ENCODE results near the gene WWC2. TPM values are rescaled to one million over a fixed set of nuclear protein-coding genes. Genes with fewer than 3 reads are reported as not detected.
"Not testable (repeated sequence)": the region's sequence is repeated elsewhere in the genome, so short reads cannot be mapped to it uniquely, and the experiment has no call there.

Gene WWC2
- total RNA-seq, 1 donor from 2014 or later, result 26.0 TPM

DNA sequence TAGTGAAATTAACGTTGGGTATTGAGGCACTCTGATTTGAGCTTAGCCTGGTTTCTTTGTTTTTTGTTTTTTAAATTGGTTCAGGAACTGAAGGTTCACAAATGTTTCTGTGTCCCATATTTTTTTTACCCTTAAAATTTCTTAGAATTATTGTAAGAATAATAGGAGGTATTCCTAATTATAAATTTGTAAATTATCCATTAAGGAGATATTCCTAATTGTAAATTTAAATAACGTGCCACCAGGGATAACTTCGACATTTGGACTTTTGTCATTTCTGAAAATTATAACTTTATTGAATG lies 1.2 kb downstream of the WWC2 start:
- DNase-seq (ENCODE audit: low read depth in 2 of 2), result no peak

DNA sequence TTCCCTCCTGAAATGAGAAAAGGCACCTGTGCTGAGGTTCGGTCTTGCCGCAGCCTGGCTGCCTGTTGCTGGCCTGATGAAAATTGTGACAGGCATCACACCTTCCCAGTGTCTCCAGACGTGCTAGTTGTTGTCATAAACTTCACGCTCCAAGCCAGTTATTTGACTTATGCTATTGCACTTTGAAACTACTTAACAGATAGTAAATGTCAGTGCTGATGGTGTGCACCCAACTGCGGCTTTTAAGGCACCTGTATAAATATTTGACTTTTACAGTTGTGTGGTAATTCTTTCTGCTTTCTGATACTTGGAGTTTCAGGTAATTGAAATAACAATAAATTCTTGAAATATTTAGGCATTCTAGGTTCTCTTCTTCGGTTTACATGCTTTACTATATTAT lies 1.8 kb downstream of the WWC2 start:
- DNase-seq (ENCODE audit: low read depth in 2 of 2), result peak; percentile 9 to 13

DNA sequence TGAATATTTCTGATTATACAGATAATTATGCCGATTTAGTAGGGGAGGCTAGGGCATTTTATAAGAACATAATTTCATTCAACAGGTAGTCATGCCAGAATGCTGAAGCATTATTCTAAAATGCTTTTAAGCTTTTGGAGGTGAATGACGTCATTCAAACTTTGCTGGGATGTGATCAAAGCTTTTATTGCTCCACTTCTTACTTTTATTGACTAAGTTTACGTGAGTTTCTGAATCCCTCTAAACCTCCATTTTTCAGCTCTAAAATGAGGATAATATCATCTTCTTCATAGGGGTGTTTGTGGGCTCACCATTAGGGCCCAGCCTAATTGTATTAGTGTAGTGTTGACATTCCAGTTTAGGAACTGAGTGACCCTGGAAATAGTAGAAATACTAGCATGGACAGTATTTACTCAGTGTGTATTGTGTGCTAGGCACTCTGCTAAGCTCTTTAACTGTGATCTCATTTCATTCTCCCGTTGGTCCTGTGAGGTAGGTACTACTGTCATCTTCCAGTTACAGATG lies 3.0 kb downstream of the WWC2 start:
- no peak for DNase-seq (ENCODE audit: low read depth in 2 of 2)

- no peak for DNase-seq (ENCODE audit: low read depth in 2 of 2)
Observed at GRCh38 chr4:183105092-183105491, 6.0 kb downstream of the WWC2 start.

DNA sequence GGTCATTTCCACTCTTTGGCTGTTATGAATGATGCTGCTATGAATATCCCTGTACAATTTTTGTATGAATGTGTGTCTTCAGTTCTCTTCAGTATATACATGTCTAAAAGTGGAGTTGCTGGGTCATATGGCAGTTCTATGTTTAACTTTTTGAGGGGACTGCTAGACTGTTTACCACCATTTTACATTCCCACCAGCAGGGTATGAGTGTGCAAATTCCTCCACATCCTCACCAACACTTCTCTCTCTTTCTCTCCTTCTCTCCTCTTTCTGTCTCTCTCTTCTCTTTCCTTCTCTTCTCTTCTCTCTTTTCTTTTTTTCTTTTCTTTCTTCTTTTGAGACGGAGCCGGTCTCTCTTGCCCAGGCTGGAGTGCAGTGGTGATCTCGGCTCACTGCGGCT lies 7.8 kb downstream of the WWC2 start:
- DNase-seq (ENCODE audit: low read depth in 2 of 2), result no peak

DNA sequence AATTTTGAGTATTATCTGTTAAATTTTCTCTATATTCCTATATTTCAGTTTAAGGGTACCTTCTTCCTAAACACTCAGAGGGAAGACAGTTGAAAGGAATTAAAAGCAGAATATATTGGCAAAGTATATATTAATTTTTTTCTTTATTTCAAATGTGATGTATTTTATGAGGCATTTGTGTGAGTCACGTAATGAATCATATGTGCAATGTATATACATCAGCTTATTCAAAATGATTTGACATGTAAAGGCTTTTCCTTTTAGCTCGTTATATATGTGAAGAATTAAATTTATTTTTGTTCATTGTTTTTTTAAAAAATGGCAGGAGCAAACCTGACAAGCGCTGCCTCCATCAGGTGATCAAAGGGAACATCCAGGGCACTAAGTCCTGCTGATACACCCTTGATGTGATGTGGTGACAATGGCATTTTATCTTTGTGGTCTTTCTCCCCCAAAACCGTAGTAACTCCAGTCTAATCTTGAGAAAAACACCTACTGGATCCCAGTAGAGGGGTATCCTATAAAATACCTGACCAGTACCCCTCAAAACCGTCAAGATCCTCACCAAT lies 8.9 kb downstream of the WWC2 start:
- no peak for DNase-seq (ENCODE audit: low read depth in 2 of 2)

- DNase-seq (ENCODE audit: low read depth in 2 of 2), result no peak
Observed at GRCh38 chr4:183110244-183110643, 11.2 kb downstream of the WWC2 start.

DNA sequence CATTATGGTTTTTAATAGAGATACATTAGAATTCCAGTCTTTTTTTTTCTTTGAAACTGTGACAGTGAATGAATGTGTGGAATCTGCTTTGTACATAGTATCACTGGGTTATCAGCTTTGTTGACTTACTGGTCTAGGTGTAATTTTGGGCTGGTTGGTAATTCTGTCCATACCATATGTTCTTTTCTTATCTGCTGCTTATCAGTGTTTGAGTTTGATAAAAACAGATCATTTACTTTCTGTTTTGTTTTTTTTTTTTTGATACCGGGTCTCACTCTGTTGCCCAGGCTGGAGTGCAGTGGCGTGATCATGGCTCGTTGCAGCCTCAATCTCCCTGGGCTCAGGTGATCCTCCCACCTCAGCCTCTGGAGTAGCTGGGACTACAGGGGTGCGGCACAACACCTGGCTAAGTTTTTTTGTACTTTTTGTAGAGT lies 12.4 kb downstream of the WWC2 start:
- no peak for DNase-seq (ENCODE audit: low read depth in 2 of 2)

DNA sequence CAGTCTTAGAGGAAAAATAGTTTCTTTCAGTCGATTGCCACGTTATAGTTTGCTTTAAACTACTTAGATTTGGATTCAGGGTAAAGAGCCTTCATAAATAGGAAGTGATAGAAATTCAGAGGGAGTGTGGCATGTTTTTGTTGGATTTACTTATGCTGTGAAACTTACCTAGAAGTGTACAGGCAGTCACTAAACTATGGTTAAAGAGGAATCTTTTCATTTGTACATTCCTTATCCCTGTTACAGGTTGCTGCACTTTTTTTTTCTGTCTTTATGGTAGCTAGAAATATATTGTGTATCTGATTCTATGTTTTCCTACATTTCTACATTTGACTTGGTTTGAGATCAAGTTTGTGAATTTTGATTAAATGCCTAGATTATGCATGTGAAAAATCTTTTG lies 19.1 kb downstream of the WWC2 start:
- no peak for DNase-seq (ENCODE audit: low read depth in 2 of 2)

GRCh38 chr4:183118585-183118984 lies 19.5 kb downstream of the WWC2 start:
- DNase-seq (ENCODE audit: low read depth in 2 of 2), result peak; percentile 71 to 75

DNA sequence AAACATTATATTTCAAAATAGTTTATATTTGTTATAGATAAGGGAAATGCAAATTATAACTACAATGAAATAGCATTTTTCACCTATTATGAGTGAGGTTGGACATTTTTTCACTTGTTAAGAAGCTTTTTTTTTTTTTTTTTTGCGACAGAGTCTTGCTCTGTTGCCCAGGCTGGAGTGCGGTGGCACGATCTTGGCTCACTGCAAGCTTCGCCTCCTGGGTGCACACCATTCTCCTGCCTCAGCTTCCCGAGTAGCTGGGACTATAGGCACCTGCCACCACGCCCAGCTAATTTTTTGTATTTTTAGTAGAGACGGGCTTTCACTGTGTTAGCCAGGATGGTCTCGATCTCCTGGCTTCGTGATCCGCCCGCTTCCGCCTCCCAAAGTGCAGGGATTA lies 22.6 kb downstream of the WWC2 start:
- not testable (repeated sequence) for DNase-seq (ENCODE audit: low read depth in 2 of 2)

GRCh38 chr4:183124228-183124627 lies 25.2 kb downstream of the WWC2 start:
- DNase-seq (ENCODE audit: low read depth in 2 of 2), result no peak

GRCh38 chr4:183124865-183125264 lies 25.8 kb downstream of the WWC2 start:
- no peak for DNase-seq (ENCODE audit: low read depth in 2 of 2)

DNA sequence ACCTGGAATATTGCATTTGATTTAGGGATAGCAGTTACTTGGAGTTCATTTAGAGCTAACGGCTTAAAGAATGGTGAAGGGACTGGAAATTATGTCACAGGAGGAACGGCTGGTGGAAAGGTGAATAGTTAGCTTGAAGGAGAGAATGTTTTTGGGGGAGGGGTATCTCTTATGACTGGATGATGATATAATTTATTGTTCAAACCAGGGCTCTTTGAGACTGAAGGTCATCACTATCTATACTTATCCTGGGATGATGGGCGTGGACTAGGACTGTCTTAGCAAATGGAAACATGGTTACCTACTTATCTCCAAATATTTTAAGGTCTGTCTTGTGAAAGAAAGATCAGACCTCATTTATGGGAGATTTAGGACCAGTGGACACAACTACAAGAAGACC lies 30.1 kb downstream of the WWC2 start:
- no peak for DNase-seq (ENCODE audit: low read depth in 2 of 2)

DNA sequence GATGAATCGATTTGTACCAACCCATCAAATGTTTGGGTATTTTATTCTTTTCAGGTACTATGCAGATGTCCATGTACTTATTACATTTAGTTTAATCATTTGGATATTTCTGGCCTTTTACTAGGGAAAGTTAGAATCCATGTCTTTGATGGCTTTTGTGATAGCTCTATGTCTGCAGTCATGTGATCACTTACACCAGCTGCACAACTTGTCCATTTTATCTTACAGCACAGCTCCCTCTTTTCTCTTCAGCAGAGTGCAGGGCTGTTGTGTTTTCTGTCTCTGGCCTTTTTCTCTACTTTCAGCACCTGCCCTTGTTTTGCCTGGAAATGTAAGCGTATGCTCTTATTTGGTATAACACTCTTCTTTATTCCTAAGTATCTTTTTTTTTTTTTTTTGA lies 30.6 kb downstream of the WWC2 start:
- DNase-seq (ENCODE audit: low read depth in 2 of 2), result no peak

- peak; percentile 37 to 57 for DNase-seq (ENCODE audit: low read depth in 2 of 2)
Observed at GRCh38 chr4:183130328-183131155, 31.5 kb downstream of the WWC2 start.

DNA sequence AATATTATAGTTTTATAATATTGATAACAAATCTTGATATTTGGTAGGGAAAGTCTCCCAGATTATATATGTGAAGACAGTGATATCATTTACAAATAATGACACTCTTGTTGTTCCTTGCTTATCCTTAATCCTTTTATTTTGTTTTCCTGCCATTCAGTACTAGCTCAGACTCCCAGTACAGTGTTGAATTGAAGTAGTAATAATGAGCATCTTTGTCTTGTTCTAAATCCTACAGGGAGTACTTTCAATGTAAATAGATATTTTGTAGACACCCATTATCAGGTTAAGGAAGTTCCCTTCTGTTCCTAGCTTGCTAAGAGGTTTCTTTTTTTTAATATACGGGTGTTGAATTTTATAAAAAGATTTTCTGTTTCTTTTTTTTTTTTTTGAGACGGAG lies 33.0 kb downstream of the WWC2 start:
- no peak for DNase-seq (ENCODE audit: low read depth in 2 of 2)

- no peak for DNase-seq (ENCODE audit: low read depth in 2 of 2)
Observed at GRCh38 chr4:183132865-183133264, 33.8 kb downstream of the WWC2 start.

- peak in 1 of 2 donors; percentile 28 for DNase-seq (ENCODE audit: low read depth in 2 of 2)
Observed at GRCh38 chr4:183136855-183137254, 37.8 kb downstream of the WWC2 start.

DNA sequence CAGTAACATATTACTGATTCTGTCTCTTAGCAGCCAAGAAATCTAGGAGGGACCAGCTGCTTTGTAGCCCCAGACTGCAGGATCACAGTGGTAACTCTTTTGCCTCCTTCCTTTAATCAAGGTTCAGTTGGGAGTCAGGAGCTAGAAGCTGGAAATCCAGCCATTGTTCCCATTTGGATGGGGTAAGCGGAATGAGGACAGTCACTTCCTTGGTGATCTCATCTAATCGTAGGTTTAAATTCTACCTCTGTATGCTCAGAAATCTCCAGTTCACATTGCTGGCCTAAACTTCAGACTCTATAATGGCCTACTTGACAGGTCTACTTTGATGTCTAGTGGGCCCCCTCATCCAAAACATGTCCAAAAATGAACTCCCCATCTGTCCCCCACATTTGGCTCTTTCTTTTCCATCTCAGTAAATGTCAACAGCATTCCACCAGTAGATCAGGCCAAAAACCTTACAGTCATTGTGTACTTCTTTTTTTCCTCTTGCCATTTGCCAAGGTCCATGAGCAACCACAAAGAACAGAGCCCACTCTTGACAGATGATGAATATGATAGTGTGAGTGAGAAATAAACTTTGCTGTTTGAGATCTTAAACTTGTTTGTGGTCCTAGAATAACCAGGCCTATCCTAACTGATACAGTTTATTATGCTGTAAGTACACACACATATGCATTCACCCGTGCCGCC lies 40.1 kb downstream of the WWC2 start:
- peak in 1 of 2 donors; percentile 59 for DNase-seq (ENCODE audit: low read depth in 2 of 2)

GRCh38 chr4:183139972-183140570 lies 41.0 kb downstream of the WWC2 start:
- DNase-seq (ENCODE audit: low read depth in 2 of 2), result no peak

DNA sequence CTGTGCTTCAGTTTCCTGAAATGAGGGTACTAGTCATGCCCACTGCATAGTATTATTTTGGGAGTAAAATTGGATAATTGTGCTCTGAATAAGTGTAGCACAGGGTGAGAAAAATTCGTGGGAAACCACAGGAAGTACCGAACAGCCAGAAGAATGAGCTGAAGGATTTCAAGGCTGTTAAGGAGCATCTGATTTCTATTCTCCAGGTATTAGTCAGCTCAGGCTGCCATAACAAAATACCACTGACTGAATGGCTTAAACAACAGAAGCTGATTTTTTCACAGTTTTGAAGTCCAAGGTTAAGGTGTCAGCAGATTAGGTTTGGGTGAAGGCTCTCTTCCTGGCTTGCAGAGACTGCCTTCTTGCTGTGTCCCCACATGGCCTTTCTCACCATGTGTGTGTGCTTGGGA lies 41.9 kb downstream of the WWC2 start:
- peak in 1 of 2 donors; percentile 75 for DNase-seq (ENCODE audit: low read depth in 2 of 2)
